Measurements from ENCODE around the gene ITPK1.

- TF ChIP-seq FOXM1 (IDR thresholded peaks at IDR 0.05; ENCODE audit: borderline replicate concordance, low read depth): no peak
- no peak for TF ChIP-seq MAX (IDR thresholded peaks at IDR 0.05)
- TF ChIP-seq CEBPB (IDR thresholded peaks at IDR 0.05): no peak
- no peak for TF ChIP-seq YY1 (IDR thresholded peaks at IDR 0.05; ENCODE audit: low read depth)
- no peak for TF ChIP-seq TAF1 (IDR thresholded peaks at IDR 0.05; ENCODE audit: low read depth)
- TF ChIP-seq TCF12 (IDR thresholded peaks at IDR 0.05; ENCODE audit: low read depth): no peak
- TF ChIP-seq RAD21 (IDR thresholded peaks at IDR 0.05; ENCODE audit: low read depth): no peak
- TF ChIP-seq EGR1 (IDR thresholded peaks at IDR 0.05): no peak
- TF ChIP-seq TEAD4 (IDR thresholded peaks at IDR 0.05): no peak
- TF ChIP-seq REST (IDR thresholded peaks at IDR 0.05; ENCODE audit: low read depth): no peak
- no peak for TF ChIP-seq EP300 (IDR thresholded peaks at IDR 0.05; ENCODE audit: borderline replicate concordance)
- TF ChIP-seq CREB1 (IDR thresholded peaks at IDR 0.05; ENCODE audit: low read depth): no peak
- no peak for TF ChIP-seq ZBTB7A (IDR thresholded peaks at IDR 0.05; ENCODE audit: low read depth)
Measured at GRCh38 chr14:93085911-93086310, 29.8 kb downstream of the ITPK1 start.

Measured in Ishikawa (cell line).